Superior temporal gyrus (tissue), 1 donor: ENCODE results near the gene HACD4.
"Not testable (repeated sequence)": the region's sequence is repeated elsewhere in the genome, so short reads cannot be mapped to it uniquely, and the experiment has no call there.

ENCODE experiments used
- DNase-seq: peaks from one replicate; pipeline ENCODE4 v3.0.0-alpha.2; 2016; ENCODE audit errors: extremely low spot score

Gene HACD4

DNA sequence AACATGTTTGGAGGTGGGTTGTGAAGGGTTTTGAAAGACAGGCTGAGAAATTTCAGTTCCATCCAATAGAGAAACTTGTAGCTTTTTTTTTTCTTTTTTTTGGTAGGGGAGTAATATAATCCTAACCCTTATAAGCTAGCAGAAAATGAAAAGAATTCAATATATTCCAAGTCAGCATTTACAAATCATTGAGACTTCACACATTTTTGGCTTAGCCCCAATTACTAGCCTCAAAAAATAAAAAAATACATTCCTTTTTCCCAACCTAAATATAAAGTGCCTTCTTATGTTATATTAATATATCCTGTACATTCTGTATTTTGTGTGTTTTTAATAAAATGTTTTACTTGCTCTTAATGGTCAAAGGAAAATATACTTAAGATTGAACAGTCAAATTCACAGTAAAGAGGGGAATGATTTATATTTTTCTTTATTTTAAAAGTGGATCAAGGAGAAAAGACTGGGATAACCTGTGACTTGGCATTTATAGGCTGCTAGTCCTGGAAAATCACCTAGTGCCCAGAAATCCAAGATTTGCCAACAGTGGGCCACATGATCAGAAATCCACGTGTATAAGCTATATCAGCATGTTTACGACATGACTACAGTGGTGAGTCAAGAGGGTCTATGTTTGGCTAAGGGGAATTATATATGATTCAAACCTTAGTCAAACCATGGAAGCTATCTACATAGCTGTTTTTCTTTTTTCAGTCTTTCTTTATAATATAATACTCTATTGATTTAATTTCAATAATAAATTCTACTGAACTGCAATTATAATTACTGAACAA lies 14.5 kb downstream of the HACD4 start:
- DNase-seq: no peak

DNA sequence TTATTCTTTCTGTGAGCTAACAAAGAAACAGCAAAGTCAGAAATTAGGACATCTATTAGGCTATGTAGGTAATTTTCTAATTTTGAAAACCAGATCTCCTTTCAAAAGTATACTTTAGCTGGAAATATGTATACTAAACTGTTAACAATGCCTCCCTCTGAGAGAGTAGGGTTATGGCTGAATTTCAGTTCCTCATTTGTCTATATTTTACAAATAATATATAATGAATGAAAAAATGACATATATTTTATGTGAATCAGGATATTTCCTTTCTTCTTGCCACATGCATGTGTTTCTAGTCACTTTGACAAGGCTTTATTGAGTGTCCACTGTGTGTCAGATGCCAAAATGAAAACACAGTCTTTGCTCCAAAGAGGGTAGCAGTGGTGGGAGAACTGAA lies 15.4 kb downstream of the HACD4 start:
- no peak for DNase-seq

DNA sequence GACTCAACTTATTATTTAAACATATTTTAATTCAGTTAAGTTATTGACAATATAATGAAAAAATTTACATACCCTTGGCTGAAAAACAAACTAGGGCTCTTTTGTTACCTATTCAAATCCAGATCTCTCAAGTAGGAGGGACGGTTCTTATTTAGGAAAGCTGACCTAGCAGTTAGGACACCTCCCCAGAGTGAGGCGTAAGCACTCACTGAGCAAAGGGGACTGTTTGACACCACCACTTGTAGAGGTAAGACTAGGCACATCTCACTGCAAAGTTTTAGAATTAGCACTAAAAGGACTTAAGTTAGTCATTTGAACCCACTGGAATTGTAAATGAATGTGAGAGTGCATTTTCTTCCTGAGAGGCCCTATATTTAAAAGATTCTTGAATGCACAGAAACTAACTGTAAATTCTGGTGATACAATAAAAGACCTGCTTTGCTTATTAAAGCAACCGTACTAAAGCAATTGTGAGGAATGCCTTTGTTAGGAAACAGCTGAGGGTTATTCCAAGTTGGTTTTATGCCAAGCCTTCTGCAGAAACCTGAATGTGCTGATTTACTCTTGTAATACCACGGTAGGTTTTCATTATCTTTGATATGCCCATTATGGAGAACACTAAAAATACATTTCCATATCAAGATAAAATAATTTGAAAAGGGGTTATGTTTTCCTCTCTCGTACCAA lies 16.2 kb downstream of the HACD4 start:
- no peak for DNase-seq

DNA sequence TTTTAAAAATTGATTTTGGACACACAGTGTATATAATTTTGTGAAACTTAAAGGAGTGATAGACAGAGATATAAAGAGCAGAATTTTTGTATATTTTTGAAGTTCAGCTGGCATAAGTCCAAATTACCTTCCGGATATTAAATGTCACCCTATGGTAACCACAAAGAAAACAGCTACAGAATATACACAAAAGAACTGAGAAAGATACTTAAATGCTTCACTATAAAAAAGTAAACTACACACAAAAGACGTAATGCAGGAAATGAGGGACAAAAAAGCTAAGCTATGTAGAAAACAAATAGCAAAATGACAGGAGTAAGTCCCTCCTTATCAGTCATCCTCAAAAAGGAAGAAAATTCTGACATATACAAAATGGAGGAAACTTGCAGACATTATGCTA lies 29.4 kb downstream of the HACD4 start:
- DNase-seq: no peak

DNA sequence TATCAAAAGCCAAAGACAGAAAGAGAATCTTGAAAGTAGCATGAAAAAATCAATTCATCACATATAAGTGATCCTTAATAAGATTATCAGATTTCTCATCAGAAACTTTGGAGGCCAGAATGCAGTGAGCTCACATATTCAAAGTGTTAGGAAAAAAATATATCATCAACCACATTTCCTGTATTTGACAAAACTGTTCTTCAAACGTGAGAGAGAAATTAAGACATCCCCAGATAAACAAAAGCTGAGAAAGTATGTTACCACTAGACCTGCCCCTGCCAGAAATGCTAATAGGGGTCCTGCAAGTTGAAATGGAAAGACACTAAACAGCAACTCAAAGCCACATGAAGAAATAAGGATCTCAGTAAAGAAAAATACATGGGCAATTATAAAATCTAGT lies 29.9 kb downstream of the HACD4 start:
- DNase-seq: no peak

DNA sequence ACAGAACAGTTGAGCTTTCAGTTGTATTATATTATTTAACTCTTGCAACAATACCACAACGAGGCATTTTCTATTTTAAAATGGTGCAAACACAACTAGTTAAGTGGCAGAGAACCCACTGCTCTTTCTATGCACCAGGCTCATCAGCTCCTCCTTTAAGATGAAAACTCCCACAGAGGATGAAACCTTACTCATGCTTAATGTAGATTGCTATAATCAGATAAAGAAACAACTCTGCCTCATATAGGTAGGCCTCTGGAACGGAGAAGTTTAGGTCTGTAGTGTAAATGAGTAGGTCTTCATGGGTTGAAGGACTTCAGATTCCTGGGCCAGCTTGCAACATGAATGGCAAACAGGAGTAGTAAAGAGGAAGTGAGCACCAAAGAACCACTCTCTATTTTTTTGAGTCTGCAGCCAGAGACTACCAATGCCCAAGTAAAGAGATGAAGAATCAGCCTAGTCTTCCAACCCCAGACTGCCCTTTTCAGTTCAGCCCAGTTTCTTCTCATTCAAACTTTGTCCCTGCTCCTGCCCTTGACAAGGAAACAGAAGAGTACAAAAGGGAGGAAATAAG lies 33.9 kb downstream of the HACD4 start:
- no peak for DNase-seq

GRCh38 chr9:20996809-20997208 lies 34.6 kb downstream of the HACD4 start:
- DNase-seq: no peak

- DNase-seq: no peak
Measured at GRCh38 chr9:20995616-20996015, 35.8 kb downstream of the HACD4 start.

GRCh38 chr9:20994486-20994885 lies 37.0 kb downstream of the HACD4 start:
- no peak for DNase-seq

DNA sequence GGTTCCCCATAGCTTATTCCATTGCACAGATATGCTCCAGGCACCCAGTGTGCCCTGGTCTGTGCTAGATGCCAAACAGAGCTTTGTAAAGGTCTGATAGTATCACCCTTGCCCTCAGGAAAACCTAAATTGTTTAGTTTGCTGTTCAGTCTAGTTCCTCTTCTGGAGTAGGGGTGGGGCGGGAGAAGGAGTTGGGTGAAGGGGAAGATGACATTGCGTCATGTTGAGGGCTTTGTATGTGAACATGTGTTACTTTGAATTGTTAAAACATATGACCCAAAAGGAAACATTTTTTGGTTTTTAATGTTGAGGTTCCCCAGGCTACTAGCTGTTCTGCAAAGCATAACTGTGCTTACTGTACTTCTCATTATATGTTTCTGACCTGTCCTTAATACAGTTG lies 40.6 kb downstream of the HACD4 start:
- no peak for DNase-seq

- peak; percentile 41 for DNase-seq
Measured at GRCh38 chr9:20989923-20990341, 41.5 kb downstream of the HACD4 start.

DNA sequence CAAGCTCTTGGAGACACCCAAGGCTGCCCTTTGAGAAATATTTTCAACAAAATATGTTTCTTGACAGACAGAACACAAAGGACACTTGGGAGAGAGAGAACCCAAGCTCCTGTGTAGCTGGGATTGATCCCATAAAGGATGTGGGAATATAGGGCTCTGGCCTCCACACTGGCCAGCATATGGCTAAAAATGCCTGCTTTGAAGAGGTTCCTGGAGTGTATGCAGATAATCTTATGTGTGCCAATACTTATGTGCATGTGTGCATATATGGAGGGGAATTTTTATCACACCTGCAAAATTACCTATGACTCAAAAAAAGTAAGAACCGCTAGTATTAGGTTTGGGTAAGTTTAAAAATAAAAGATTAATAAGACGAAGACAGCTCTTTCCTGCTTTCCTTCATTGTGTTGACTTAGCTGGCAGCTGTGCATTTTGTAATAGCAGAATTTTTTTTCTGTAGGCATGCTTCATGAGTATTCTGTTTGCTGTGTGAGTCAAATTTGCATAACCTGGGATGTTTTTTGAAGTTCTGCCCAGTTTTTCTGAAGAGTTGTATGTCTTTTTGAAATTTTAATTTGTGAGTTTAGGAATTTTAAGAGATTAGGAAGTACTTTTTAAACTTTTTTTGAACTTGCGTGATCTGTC lies 42.6 kb downstream of the HACD4 start:
- DNase-seq: no peak

DNA sequence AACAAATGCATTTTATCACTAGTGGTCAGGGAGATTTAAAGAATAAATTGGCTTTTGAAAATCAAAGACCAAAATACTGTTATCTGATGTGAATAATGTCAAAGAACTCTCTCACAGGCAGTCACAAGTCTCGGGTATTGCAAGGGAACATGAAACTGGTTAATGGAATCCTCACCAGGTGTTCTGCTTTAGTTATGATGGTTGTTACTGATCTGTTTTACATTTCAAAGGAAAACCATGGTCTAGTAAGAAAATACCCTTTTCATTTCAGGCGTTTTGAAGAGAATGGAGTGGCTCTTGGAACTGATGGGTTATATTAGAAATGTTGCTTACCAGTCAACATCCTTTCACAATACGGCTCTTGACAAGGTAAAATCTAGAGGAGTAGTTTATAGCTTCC lies 43.4 kb downstream of the HACD4 start:
- DNase-seq: no peak

GRCh38 chr9:20987521-20987920 lies 43.9 kb downstream of the HACD4 start:
- no peak for DNase-seq

DNA sequence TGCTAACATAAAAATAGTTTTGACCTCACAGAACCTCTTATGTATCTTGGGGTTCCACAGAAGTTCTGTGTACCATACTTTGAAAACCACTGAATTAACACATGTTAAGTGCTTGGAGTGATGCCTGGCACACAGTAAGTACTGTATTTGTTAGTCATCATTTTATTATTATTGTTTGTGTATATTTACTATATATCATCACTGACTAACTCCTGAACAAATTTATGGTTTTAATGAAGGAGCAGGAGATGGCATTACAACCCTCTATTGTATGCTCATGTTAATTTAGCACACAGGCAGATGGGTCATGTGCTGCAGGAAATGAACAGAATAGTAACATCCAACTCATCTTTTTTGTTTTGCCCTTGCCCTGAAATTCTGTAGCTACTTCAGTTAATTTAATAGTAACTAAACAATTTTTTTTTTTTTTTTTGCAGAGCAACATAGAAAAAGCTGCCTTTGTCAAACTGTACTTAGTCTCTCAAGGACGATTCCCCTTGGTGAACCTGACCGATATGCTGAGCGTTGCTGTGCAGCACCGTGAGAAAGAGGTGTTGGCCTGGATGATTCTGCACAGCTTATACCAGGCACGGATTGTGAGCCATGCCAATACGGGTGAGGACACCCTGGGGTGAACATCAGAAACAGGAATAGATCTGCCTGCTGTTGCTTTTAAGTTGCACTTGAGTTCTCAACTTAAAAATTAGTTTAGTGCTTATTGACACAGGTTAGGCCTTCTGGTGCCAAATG lies 45.4 kb downstream of the HACD4 start:
- no peak for DNase-seq

DNA sequence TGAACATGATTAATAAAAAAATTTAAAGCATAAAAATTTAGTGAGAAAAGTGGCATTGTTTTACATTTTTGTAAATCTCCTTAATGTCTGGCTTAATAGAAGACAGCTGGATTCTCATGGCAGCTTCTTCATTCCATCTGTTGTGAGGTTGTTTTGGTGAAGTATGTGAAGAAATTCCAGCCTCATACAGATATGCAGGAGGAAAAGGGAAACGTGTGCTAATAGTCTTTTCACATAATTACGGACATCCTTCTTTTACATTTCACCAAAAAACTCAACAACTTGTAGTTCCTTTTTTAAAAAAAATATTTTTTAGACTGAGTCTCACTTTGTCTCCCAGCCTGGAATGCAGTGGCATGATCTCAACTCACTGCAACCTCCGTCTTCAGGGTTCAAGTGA lies 46.9 kb downstream of the HACD4 start:
- no peak for DNase-seq

GRCh38 chr9:20981486-20981885 lies 50.0 kb downstream of the HACD4 start:
- DNase-seq: no peak

GRCh38 chr9:20980832-20981455 lies 50.5 kb downstream of the HACD4 start:
- DNase-seq: peak; percentile 40

GRCh38 chr9:20978249-20978648 lies 53.2 kb downstream of the HACD4 start:
- DNase-seq: no peak

- not testable (repeated sequence) for DNase-seq
Measured at GRCh38 chr9:20974191-20974938, 57.1 kb downstream of the HACD4 start.
